Skin of body (tissue), 2 donors: ENCODE measurements around the gene PRKN. TPM values are rescaled to one million over a fixed set of nuclear protein-coding genes. Genes with fewer than 3 reads are reported as not detected.
A peak's percentile ranks its signal among the peaks of the same experiment; 100 is the strongest.

ENCODE experiments used
- DNase-seq: peaks from one replicate; lab custom pipeline; 2025; lab: John Stamatoyannopoulos, UW
- total RNA-seq: library from RNA; depleted of rRNA; stranded (reverse); fragments of >200 nt; gene quantifications from one replicate; pipeline ENCODE4 v1.2.3, GENCODE V29; 2014

Gene PRKN
- total RNA-seq, 1 donor from 2014 or later = 5.2 TPM

DNA sequence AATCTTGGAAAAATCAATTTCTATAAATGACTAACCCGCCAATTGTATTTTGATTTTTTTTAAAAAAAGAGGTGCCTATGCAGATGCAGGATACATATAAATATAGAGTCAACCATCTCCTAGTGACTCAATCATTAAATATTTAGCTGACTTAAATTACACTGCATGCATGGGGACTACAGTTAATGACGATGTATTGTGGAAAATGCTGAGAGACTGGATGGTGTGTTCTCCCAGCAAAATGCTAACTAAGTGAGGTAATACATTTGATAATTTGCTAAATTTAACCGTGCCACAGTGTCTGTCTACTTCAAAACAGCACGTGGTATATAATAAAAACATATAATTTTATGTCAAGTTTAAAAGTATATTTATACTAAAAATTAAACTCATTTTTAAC, 341.6 kb downstream of the PRKN start:
- DNase-seq = peak; percentile 61

DNA sequence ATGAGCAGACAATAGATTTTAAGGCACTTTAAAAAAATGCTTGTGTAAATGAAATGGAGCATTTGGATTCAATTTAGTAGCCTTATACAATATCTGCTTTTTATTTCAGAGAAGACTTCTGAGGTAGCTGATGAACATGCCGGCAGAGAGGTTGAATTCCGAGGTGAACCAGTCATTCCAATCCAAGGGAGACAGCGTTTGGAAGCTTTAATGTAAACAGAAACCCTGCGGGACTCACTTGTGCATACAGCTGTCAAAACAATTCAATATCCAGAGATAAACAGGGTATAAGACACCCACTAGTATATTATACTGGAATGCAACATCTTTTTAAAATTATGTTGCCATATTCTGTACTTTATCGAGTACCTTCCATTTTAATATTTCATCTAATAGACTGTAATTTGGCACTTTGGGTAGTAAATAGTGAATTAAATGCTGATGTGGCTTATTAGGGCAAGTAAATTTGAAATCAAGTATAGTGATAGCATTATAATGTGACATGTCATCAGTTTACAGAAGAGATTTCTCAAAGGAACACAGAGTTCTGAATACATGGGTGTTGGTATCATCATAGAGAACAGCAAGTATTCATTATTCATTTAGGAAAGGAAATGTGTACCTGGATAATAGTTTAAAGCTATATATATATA, 347.7 kb downstream of the PRKN start:
- DNase-seq = no peak

DNA sequence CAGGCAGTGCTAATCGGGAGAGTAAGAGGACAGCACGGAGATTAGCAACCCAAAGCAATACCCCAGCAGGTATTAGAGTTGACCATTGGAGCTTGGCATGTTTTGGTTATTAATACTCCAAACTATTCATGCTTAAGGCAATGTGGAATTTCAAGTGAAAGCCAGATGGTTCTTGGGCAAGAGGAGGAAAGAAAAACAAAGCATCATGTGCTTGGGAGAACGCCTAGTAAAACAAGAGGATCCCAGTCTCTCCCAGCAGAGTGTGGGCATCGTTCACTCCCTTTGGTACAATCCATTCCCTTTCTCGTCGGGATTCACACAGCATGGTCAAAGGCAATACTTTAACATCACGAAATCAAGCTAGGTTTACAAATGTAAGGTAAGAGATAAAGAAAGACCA, 349.8 kb downstream of the PRKN start:
- no peak for DNase-seq

DNA sequence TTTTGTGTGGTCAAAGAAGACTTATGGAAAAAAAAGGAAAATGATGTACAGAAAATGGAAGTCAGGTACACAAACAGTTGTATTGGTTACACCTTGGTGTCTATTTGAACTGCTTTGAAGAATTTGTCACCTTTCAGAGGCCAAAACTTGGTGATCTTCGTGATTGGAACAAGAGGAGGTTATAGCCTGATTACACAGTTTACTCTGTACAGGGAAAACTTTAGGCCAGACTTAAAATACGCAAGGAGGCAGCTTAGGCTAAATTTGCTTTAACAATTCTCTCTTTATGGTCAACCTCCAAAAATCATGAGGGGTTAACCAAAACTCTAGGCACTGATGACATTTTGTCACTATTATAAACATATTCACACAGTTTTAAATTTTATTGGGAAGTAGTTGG, 353.7 kb downstream of the PRKN start:
- no peak for DNase-seq

DNA sequence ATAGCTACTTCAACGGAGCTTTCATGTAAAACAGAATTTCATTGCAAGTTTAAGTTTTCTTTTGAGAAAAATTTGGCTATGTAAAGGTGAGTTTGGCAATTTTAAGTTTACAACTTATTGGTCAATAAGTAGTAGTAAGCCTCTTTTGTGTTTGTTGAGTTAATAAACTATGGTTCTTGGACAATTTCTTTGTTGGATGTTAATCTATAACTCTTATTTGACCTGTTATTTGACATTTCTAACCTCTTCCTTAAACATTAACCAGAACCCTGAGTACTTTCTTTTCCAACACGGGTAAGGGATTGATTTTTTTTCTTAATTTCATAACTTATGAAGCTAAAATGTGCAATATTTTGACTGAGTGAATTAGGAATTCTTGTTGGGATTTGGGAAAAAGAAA, 354.4 kb downstream of the PRKN start:
- no peak for DNase-seq

DNA sequence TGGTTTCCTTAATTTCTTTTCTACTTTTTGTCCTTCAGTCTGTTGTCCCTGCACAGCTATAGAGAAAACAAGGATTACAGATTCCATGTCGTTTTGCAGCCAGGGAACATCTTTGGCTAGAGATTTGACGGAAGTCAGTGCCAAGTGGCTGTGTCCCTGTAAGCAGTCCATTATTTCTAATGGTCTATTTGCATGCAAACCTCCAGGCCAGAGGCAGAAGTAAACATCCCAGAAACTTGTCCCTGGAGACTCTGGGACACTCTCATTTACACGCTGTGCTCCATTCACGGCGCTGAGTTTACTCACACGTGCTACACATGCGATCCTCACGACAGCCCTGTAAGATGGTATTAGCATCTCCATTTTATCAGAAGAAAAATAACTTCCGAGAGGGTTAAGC, 355.5 kb downstream of the PRKN start:
- DNase-seq = no peak

DNA sequence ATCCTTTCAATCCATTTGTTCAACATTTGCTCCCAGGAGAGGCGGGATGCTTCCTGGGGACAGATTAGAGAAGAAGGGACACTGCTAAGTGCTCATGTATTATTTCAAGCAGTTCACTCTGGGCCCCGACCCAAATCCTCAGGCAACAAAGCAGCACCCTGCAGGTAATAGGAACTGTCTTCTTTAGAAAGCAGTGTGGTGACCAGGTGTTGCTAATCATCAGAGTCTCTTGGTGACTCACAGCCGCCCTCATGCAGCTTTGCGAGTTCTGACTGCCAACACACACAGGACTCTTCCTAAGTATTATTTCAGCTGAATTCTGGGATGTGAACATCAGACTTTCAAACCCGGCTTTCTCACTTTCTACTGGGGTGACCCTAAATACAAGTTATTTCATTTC, 356.4 kb downstream of the PRKN start:
- DNase-seq = no peak

DNA sequence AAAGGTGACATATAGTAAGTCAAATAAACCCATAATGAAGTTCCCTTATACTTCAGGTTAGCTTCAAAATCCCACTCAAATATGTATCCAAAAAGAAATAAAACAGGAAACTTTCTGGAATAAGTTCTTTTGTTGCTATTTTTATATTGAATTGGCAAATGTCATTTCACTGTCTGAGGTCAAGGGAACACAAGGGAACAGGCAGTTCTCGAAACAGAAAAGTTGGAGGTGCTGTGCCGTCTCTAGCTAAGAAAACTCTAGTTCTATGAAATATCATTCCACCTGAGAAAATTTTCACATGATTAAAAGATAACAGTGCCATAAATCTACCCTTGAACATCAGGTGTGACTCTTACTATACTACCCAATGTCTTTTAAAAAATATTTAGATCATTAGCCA, 358.5 kb downstream of the PRKN start:
- DNase-seq = no peak

DNA sequence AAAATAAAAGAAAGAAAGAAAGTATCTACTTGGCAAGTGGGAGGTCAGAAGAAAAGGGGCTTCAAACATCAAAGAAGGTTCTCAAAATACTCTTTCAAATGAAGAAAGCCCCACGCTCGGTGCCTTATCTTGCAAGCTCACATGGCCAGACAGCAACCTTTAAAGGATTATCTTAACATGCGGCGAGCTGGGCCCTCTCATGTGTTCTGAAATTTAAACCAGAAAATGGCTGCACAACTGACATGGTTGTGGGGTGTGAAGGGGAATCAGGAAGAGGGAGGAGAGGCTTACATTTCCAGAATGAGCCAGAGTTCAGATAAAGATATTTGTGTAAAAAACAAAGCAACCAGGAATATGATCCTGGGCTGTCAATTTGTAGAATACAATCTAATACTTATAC, 363.1 kb downstream of the PRKN start:
- DNase-seq = no peak

DNA sequence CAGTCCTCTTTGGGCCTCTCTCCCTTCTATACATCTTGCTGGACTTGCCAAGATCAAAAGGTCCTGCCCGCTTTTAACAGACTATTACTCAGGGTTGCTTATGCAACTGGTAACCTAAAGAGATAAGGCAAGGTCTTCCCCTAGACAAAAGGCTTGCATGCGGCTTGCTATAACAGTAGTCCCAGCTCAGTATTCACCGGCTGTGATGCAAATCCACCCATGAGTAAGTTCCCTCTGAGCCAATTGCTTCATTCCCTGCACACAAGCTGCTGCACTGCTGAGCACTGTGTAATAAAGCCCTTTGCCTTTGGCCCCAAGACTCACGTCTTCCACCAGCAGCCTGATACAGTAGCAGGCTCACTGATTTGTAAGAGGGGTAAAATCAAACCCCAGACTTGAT, 363.8 kb downstream of the PRKN start:
- no peak for DNase-seq

DNA sequence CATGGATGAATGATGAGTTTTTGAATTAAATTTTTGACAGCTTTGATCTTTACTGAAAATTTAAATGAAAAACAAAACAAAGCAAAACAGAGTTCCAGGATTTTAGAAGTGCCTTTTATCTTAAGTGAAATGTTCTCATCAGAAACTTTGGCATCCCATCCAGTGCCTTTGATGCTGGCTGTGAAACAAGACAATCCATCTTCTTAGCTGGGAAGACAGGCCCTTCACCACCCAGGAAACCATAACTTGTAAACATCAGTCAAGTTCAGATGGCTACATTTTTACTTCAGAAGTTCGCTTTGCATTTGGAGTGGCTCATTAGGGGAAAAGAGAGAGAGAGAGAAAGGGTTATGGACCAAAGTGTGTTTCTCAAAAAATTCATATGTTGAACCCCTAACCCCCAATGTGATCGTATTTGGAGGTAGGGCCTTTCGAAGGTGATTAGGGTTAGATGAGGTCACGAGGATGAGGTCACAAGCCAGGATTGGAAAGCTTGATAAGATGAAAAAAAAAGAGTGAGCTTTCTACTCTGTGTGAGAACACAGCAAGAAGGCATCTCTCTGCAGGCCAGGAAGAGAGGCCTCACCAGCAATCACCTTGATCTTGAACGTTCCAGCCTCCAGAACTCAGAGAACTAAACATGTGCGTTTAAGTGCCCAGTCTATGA, 366.5 kb downstream of the PRKN start:
- no peak for DNase-seq

DNA sequence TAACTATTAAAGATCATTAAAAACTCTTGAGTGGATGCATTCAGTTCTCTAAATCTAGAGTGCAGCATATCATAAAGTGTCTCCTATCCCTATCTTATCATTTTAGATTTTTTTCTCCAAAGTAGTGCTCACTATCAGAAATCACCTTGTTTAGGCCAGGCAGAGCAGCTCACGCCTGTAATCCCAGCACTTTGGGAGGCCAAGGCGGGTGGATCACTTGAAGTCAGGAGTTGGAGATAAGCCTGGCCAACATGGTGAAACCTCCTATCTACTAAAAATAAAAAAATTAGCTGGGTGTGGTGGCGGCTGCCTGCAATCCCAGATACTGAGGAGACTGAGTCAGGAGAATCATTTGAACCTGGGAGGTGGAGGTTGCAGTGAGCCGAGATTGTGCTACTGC, 368.9 kb downstream of the PRKN start:
- DNase-seq = no peak

DNA sequence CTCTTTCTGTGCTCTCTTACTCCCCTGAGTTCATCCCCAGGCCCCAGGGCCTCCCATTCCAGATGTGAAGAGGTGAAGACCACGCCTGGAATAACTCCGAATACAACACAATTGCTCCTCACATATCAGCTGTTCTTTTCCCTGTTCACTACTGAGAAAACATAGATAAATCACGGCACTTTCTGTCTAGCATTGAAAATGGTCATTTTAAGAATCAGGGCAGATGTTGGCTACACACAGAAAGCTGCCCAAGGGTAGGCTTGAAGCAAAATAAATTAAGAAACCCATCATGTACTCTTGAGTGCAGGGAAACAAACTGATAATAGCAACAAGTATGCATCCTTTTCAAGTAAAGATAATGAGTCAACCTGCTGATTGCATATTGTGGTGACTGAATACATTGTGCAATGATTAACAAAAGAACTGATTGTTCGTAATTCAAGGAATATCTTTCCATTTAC, 382.5 kb downstream of the PRKN start:
- no peak for DNase-seq

DNA sequence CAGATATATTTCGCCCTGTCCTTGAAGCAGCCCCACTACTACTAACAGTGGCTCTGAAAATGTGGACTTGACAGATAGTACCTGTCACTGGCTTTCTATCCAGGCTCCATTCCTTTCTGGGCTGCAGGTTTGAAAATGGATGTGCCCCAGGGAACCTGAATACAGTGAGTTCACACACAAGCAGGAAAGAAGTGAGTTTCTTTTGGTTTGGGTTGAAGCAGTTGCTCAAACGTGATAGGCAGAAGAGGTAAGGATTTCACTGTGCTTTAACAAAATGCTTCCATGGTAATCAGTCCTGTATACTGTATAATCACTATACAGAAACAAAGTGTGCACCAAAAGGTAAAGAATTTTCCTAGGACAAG, 382.9 kb downstream of the PRKN start:
- DNase-seq = no peak

DNA sequence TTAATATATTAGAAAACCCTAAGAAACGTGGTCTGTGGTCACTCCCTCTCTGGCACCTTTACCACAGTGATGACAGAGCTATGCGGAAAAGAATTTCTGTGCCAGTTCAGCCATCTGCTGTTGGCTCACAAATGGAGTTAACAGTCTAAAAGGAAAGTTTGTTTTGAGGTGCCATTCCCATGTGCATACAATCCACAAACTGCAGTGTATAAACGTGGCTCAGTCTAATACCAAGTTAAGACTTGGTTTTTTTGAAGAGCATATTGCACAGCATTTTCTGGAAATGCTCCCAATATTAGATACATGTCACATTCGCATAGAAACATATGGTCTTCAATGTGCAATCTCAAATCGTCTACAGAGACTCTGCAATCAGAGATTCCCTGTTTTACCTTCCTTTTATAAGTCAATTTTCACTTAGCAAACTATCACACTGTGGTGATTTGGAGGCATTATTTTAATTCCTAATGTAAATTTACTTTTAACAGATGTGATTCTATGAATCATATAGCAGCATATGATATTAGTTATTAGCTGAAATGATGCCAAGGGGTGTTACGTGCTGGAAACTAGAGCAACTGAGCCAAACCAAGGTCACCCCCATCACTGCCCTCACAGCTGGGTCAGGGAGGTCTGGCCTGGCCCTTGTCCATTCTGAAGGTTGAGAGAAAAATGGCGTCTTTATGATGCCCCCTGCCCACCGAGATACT, 383.5 kb downstream of the PRKN start:
- peak; percentile 65 for DNase-seq

DNA sequence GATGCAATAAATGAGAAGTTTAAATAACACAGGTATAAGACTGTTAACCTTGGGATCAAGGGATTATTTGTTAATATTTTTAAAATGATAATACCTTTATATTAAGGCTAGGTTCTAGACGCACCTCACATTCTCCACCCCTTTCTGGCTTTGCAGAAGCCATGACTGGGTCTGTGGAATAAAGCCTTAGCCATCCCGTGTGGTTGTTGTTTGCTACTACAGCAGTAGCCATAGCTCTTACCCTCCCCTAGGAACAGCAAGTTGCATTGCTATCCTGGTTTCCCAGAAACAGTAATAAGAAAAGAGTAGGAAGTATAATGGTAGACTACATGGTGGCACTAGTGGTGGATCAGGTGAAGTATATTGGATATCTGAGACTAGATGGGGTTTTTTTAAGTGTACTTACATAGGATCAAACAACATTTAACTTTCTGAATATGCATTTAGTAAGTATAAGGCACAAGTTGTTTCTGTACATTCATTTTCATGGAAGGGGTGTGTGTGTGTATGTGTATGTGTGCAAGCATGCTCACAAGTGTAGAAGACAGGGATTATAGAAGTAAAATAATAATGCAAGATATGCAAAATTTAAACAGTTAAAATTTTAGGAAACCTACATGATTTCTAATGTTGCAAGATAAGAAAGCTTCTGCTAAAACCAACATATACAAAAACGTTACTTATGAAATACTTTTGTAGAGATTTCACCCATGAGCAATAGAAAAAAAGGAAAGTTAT, 384.2 kb downstream of the PRKN start:
- DNase-seq = no peak

DNA sequence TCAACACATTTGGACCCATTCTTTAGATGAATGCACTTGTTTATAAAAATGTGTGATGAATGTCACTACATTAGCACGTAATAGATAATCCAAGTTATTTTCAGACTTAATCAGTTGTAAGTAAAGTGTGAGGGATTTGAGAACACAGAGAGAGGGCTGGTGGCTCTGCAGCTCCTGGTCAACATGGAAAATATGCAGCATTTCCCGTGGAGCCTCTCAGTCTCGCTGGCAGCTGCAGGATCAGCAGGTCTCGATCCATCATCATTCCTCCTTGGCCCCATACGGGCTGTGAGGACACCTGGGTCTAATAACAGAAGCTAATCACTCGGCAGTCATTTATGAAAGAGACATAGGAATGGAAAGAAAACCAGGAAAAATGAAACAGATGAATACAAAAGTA, 390.2 kb downstream of the PRKN start:
- DNase-seq = no peak

DNA sequence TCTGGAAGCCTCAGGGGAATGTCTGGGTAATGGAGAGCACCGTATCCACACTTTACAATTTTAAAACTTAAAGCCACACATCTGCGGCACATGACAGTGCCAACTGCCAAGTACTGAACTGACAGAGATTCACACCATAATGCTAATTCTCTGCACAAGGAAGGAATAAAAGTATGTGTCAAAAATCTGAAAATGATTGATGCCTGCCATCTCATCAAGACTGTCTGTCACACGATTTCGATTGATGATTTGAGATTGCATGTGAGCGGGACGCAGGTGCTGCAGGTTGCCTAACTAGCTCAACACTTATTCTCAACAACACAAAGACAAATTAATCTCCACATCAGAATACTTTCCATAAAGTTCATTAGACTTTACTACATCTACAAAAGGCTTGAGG, 391.2 kb downstream of the PRKN start:
- no peak for DNase-seq

DNA sequence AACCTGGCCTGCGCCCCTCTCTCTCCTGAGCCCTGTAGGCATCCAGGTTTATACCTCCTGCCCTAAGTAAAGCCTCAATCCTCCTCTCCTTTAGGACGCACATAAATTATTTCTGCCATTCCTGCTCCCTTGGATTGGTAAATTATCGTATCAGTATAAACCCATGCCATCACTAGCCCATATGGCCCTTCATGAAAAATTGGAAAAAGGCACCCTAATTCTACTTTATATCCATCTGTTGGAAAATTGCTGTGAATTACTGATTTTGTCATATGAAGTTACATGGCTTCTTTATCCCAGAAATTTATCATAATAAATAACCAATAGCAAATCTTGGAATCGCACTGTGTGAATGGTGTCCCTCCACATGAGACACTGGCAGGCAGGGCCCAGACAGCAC, 395.2 kb downstream of the PRKN start:
- no peak for DNase-seq

DNA sequence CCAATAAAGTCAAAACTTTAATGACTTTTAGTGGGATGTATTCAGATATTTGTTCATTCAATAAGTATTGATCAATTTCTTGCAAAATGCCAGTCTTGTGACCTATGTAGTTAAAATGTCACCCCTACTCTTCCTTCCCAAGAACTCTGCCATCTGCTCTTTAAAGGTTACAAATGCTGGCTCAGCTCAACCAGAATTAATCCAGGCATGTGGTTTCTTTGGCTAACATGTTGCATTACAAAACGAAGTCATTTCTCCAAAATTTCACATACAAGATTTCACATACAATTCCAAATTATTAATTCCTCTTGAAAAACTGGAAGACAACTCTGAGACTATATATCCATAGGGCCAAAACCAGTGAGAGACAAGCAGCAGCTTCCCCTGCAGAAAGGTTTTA, 395.7 kb downstream of the PRKN start:
- DNase-seq = no peak

DNA sequence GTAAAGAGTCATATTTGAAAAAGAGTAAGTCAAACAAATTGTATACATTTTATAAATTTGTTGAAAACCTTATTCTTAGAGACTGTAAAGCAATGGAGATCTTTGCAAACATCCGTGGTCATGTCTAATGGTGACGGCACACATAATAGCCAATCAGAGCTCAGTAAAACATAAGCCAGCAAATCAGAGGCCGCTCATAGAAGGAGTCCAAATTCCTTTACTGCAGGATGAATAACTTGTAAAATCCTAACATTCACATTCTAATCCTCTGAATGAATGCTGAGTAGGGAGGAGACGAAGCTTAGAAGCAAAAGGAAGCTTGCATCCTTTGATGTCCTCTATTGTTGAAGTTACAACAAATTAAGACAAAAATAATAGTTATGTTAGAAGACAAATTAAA, 401.7 kb downstream of the PRKN start:
- no peak for DNase-seq

DNA sequence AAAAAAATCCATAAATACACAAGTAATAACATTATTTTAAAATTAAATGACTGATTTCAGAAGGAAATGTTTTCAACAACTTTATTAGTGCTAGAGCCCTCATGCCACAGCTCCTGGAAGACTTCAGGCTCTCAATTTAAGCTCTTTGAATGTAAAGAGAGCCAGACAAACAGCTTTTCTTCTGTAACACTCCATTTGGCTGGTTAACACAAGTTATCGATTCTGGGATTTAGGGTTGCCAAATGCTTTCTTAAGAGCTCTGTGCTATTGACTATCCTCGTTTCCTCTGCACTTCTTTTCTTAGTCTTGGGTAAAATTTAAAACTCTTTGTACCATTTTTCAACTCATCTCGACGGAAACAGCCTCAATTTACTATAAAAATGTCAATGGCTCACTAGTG, 402.5 kb downstream of the PRKN start:
- no peak for DNase-seq
